ENCODE data around the gene ATP10A.

GRCh38 chr15:25838191-25838870 lies 24.8 kb downstream of the ATP10A start:
- TF ChIP-seq POLR2AphosphoS5 (IDR thresholded peaks at IDR 0.05; ENCODE audit: borderline replicate concordance, low read depth, low read length) (no peak), EZH2 (IDR thresholded peaks at IDR 0.05) (no peak)
